K562 (cell line): ENCODE results near the gene IRAK3. TPM values are rescaled to one million over a fixed set of nuclear protein-coding genes. Genes with fewer than 3 reads are reported as not detected.

ENCODE experiments used
- BRD9 ChIP-seq: fragments of 450-650 bp; IDR thresholded peaks from 2 replicates; pipeline ENCODE4 v1.6.1; 2018; ENCODE audit warnings: low read depth; ENCODE audit not compliant: partially characterized antibody
- EGR1 ChIP-seq: fragments of 450-650 bp; conservative IDR thresholded peaks from 2 replicates; pipeline ENCODE4 v1.6.1; 2017; ENCODE audit warnings: mild to moderate bottlenecking
- EP400 ChIP-seq: fragments of 450-650 bp; IDR thresholded peaks from 2 replicates; pipeline ENCODE4 v1.6.1; 2017; ENCODE audit warnings: antibody characterized with exemption, mild to moderate bottlenecking, moderate library complexity
- GTF2A2 ChIP-seq: IDR thresholded peaks from 2 replicates; pipeline ENCODE4 v1.6.1; 2016; ENCODE audit warnings: mild to moderate bottlenecking, missing genetic modification characterization, missing compliant biosample characterization
- GTF2E2 ChIP-seq: fragments of 200-800 bp; sonication (Bioruptor generic); IDR thresholded peaks from 2 replicates; pipeline ENCODE4 v1.6.1; 2016; ENCODE audit warnings: missing genetic modification characterization, missing compliant biosample characterization
- GTF2F1 ChIP-seq: IDR thresholded peaks from 2 replicates; pipeline ENCODE4 v1.6.1; 2011; ENCODE audit warnings: low read depth, low read length, improper control_type of control experiment
- KDM5B ChIP-seq: fragments of 200-600 bp; sonication (generic); IDR thresholded peaks from 2 replicates; pipeline ENCODE4 v1.6.1; 2012; ENCODE audit warnings: low read depth, mild to moderate bottlenecking, moderate library complexity, low read length, control low read depth, inconsistent platforms; ENCODE audit not compliant: insufficient replicate concordance
- MYC ChIP-seq, 2 experiments: fragments of 250-450 bp in 1 of 2; sonication (Bioruptor Pico) in 1 of 2; IDR thresholded peaks; 2 replicates each; pipeline versions ENCODE4 v1.5.1 to v1.6.1; 2012 to 2021; ENCODE audit warnings: low read depth in 2 of 2, borderline replicate concordance in 1 of 2, improper control_type of control experiment in 1 of 2, low read length in 1 of 2, mild to moderate bottlenecking in 1 of 2, moderate library complexity in 1 of 2
- NONO ChIP-seq, 2 experiments: fragments of 200-400 bp in 1 of 2; fragments of 450-650 bp in 1 of 2; formaldehyde crosslinking in 1 of 2; IDR thresholded peaks; 2 replicates each; pipeline ENCODE4 v1.6.1; 2017; ENCODE audit warnings: low read depth in 2 of 2, mild to moderate bottlenecking in 2 of 2, moderate library complexity in 2 of 2, low read length in 1 of 2
- PHF8 ChIP-seq: fragments of 200-600 bp; sonication (generic); IDR thresholded peaks from 2 replicates; pipeline ENCODE4 v1.6.1; 2012; ENCODE audit warnings: mixed run types, mild to moderate bottlenecking, inconsistent platforms, low read length, moderate library complexity, borderline replicate concordance
- POLR2H ChIP-seq: IDR thresholded peaks from 2 replicates; pipeline ENCODE4 v1.6.1; 2016; ENCODE audit warnings: missing genetic modification characterization, low read depth, mild to moderate bottlenecking, control low read depth, missing compliant biosample characterization, moderate library complexity
- RBFOX2 ChIP-seq: fragments of 200-400 bp; formaldehyde crosslinking; IDR thresholded peaks from 2 replicates; pipeline ENCODE4 v1.6.1; 2017; ENCODE audit warnings: low read depth, mild to moderate bottlenecking, low read length, moderate library complexity
- RFX1 ChIP-seq: fragments of 450-650 bp; IDR thresholded peaks from 2 replicates; pipeline ENCODE4 v1.6.1; 2016; ENCODE audit warnings: mild to moderate bottlenecking, moderate library complexity
- SAFB ChIP-seq: fragments of 200-400 bp; formaldehyde crosslinking; IDR thresholded peaks from 2 replicates; pipeline ENCODE4 v1.6.1; 2017; ENCODE audit warnings: low read depth, low read length, borderline replicate concordance
- SRF ChIP-seq, 2 experiments: fragments of 250-450, 450-650 bp in 1 of 2; sonication (Bioruptor Pico) in 1 of 2; sonication (generic) in 1 of 2; formaldehyde crosslinking; IDR thresholded peaks; 2 replicates each; pipeline versions ENCODE4 v1.5.0 to v1.5.1; 2020 to 2022; ENCODE audit warnings: mild to moderate bottlenecking in 1 of 2, missing genetic modification reagents in 1 of 2
- ZNF12 ChIP-seq: sonication (generic); formaldehyde crosslinking; IDR thresholded peaks from 2 replicates; pipeline ENCODE4 v1.4.0; 2020; ENCODE audit warnings: mild to moderate bottlenecking, missing genetic modification reagents
- ZNF347 ChIP-seq: fragments of 450-650 bp; formaldehyde crosslinking; IDR thresholded peaks from 2 replicates; pipeline ENCODE4 v1.4.0; 2020; ENCODE audit warnings: low read depth, mild to moderate bottlenecking, moderate library complexity
- polyA plus RNA-seq, 8 experiments: library from polyadenylated mRNA; depleted of rRNA in 4 of 8; stranded (reverse) in 5 of 8; unstranded in 3 of 8; fragments of >200 nt; fragmentation: Nextera tagmentation in 2 of 8; fragmentation: Illumina TruSeq in 1 of 8; extraction: Ambion mirVana in 2 of 8; extraction: Trizol in 1 of 8; gene quantifications; 2 replicates each; pipeline versions ENCODE4 v1.2.1 to v1.2.3, GENCODE V29; 2011 to 2014; ENCODE audit warnings: inconsistent platforms in 1 of 8, missing spikeins in 1 of 8
- total RNA-seq, 7 experiments: library from RNA; depleted of rRNA in 6 of 7; stranded (reverse); fragments of >200 nt in 6 of 7; fragmentation: Illumina TruSeq in 2 of 7; extraction: Trizol in 2 of 7; gene quantifications; 2 replicates each; pipeline versions ENCODE4 v1.2.1 to v1.2.3, GENCODE V29; 2011 to 2021; ENCODE audit warnings: low replicate concordance in 1 of 7
- TF ChIP-seq, protein P1 (sequence below): fragments of 450-650 bp; IDR thresholded peaks from 2 replicates; pipeline ENCODE4 v1.6.1; 2017; ENCODE audit warnings: antibody characterized with exemption, mild to moderate bottlenecking
- TF ChIP-seq, protein P2 (sequence below), 2 experiments: fragments of 450-650 bp in 1 of 2; sonication (generic) in 1 of 2; formaldehyde crosslinking in 1 of 2; IDR thresholded peaks in 1 of 2; conservative IDR thresholded peaks in 1 of 2; 2 replicates each; pipeline versions ENCODE4 v1.6.1 to v1.8.1; 2016 to 2023; ENCODE audit warnings: mild to moderate bottlenecking in 2 of 2, moderate library complexity in 2 of 2, inconsistent platforms in 1 of 2, missing genetic modification reagents in 1 of 2
- TF ChIP-seq, protein P3 (sequence below): sonication (generic); formaldehyde crosslinking; IDR thresholded peaks from 2 replicates; pipeline ENCODE4 v1.8.0; 2022; ENCODE audit warnings: mild to moderate bottlenecking, low read depth, missing genetic modification reagents

IRAK3 gene
- total and polyA plus RNA-seq, 9 of the 15 experiments (the other 6 are each of a cell fraction or from before 2014, with no cell fraction given) = 0.06 to 0.09 (median 0.07) TPM; not detected in 6

DNA sequence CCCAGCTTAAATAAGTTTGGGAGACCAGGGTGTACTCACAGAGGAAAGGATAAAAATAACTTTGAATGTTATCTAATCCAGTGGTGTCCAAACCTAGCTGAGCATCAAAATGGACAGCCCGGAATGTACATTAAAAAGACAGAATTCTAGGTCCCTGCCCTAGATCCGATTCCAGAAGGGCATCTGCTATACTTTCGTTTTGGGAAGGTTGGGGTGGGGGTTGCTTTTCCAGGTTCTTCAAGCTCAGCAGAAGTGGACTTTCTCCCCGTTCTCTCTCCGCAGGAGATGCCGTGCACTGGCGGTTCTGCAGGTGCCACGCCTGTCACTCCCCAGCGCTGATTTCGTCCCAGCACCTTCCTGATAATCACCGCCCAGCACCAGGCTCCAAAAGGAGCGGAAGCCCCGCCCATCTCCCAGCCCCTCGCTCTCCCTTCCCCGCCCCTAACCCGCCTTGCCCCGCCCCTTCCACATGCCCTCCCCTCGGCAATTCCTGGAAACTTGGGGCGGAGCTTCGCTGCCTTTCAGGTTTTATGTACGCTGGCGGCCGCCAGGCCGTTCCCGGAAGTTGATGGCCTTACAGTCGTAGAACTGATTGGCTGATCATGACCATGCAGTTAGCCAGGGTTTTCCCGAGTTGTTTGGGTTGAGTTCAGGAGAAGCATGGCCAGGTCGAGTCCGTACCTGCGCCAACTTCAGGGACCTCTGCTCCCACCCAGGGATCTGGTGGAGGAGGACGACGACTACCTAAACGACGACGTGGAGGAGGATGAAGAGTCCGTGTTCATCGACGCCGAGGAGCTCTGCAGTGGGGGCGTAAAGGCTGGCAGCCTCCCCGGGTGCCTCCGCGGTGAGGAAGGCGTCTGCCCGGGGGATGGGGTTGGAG is 113.2 kb downstream of the IRAK3 start, which contains the start of gene HELB (continued):
- TF ChIP-seq GTF2A2 (no peak), PHF8 (peak; percentile 85; the same call in 1 of the 2 replicates), GTF2F1 (no peak), EGR1 (peak; percentile 77), POLR2H (tag) (peak; percentile 64), EP400 (peak; percentile 67), MYC (IDR thresholded peaks at IDR 0.05; ENCODE audit: low read depth, low read length) (peak; percentile 41; the same call in 1 of the 2 replicates), MYC (CRISPR knock-in tag; IDR thresholded peaks at IDR 0.05; ENCODE audit: borderline replicate concordance, low read depth) (no peak), KDM5B (peak; percentile 86), ZNF12 (CRISPR knock-in tag) (no peak), ZNF347 (no peak), NONO (IDR thresholded peaks at IDR 0.05; ENCODE audit: low read depth in 2 of 2, low read length in 1 of 2) (no peak), SAFB (no peak), RBFOX2 (peak; percentile 85), RFX1 (no peak), BRD9 (peak; percentile 64), SRF (CRISPR knock-in tag; IDR thresholded peaks at IDR 0.05) (0 out of 4 replicates have a peak, but pooled peaks of 1 of the 2 experiments have one; percentile 27), GTF2E2 (tag) (no peak)
- TF ChIP-seq, protein P1, sequence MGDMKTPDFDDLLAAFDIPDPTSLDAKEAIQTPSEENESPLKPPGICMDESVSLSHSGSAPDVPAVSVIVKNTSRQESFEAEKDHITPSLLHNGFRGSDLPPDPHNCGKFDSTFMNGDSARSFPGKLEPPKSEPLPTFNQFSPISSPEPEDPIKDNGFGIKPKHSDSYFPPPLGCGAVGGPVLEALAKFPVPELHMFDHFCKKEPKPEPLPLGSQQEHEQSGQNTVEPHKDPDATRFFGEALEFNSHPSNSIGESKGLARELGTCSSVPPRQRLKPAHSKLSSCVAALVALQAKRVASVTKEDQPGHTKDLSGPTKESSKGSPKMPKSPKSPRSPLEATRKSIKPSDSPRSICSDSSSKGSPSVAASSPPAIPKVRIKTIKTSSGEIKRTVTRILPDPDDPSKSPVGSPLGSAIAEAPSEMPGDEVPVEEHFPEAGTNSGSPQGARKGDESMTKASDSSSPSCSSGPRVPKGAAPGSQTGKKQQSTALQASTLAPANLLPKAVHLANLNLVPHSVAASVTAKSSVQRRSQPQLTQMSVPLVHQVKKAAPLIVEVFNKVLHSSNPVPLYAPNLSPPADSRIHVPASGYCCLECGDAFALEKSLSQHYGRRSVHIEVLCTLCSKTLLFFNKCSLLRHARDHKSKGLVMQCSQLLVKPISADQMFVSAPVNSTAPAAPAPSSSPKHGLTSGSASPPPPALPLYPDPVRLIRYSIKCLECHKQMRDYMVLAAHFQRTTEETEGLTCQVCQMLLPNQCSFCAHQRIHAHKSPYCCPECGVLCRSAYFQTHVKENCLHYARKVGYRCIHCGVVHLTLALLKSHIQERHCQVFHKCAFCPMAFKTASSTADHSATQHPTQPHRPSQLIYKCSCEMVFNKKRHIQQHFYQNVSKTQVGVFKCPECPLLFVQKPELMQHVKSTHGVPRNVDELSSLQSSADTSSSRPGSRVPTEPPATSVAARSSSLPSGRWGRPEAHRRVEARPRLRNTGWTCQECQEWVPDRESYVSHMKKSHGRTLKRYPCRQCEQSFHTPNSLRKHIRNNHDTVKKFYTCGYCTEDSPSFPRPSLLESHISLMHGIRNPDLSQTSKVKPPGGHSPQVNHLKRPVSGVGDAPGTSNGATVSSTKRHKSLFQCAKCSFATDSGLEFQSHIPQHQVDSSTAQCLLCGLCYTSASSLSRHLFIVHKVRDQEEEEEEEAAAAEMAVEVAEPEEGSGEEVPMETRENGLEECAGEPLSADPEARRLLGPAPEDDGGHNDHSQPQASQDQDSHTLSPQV = no peak
- TF ChIP-seq, protein P2, sequence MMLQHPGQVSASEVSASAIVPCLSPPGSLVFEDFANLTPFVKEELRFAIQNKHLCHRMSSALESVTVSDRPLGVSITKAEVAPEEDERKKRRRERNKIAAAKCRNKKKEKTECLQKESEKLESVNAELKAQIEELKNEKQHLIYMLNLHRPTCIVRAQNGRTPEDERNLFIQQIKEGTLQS (IDR thresholded peaks at IDR 0.05) = no peak
- TF ChIP-seq, protein P2 (CRISPR knock-in tag; conservative IDR thresholded peaks at IDR 0.05) = no peak
- TF ChIP-seq, protein P3, sequence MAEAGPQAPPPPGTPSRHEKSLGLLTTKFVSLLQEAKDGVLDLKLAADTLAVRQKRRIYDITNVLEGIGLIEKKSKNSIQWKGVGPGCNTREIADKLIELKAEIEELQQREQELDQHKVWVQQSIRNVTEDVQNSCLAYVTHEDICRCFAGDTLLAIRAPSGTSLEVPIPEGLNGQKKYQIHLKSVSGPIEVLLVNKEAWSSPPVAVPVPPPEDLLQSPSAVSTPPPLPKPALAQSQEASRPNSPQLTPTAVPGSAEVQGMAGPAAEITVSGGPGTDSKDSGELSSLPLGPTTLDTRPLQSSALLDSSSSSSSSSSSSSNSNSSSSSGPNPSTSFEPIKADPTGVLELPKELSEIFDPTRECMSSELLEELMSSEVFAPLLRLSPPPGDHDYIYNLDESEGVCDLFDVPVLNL = no peak
